Measurements from ENCODE around the gene MGAT5B. TPM values are rescaled to one million over a fixed set of nuclear protein-coding genes. Genes with fewer than 3 reads are reported as not detected.

Gene MGAT5B
- total RNA-seq, 4 donors from 2014 or later, result 0.19 to 0.47 TPM; not detected in 2

GRCh38 chr17:76929601-76930000, 61.4 kb downstream of the MGAT5B start:
- 62 to 74% methylated on average over 2 of the region's 2 CpGs for WGBS, 2 donors
- DNase-seq (ENCODE audit: low spot score in 2 of 2), result no peak
- no peak for TF ChIP-seq POLR2A (IDR thresholded peaks at IDR 0.05)
- TF ChIP-seq CTCF (IDR thresholded peaks at IDR 0.05), result no peak
- no peak overlapping the region for H3K4me3 ChIP-seq (ENCODE audit: low read depth, poor library complexity, severe bottlenecking)
- intact Hi-C loops (cut with DNase I; ENCODE audit: low total_unique reads), result no loop called here

GRCh38 chr17:76930107-76930506, 61.9 kb downstream of the MGAT5B start:
- WGBS, 2 donors, result 56 to 57% methylated on average over 6 of the region's 6 CpGs
- no peak overlapping the region for H3K4me3 ChIP-seq (ENCODE audit: low read depth, poor library complexity, severe bottlenecking)
- no peak for DNase-seq (ENCODE audit: low spot score in 2 of 2)
- intact Hi-C loops (cut with DNase I; ENCODE audit: low total_unique reads), result no loop called here
- TF ChIP-seq CTCF (IDR thresholded peaks at IDR 0.05), result no peak
- TF ChIP-seq POLR2A (IDR thresholded peaks at IDR 0.05), result no peak

- no peak for TF ChIP-seq CTCF (IDR thresholded peaks at IDR 0.05)
- no peak for TF ChIP-seq POLR2A (IDR thresholded peaks at IDR 0.05)
- intact Hi-C loops (cut with DNase I; ENCODE audit: low total_unique reads), result no loop called here
- no peak overlapping the region for H3K4me3 ChIP-seq (ENCODE audit: low read depth, poor library complexity, severe bottlenecking)
- DNase-seq (ENCODE audit: low spot score in 2 of 2), result no peak
- 87 to 88% methylated on average over 36 of the region's 36 CpGs for WGBS, 2 donors
These were observed 64.5 kb downstream of the MGAT5B start for GRCh38 chr17:76932402-76933333.

GRCh38 chr17:76934561-76935320, 66.5 kb downstream of the MGAT5B start:
- DNase-seq (ENCODE audit: low spot score in 2 of 2), result no peak
- intact Hi-C loops (cut with DNase I; ENCODE audit: low total_unique reads), result no loop called here
- WGBS, 2 donors, result 48 to 53% methylated on average over 12 of the region's 12 CpGs
- no peak overlapping the region for H3K4me3 ChIP-seq (ENCODE audit: low read depth, poor library complexity, severe bottlenecking)
- TF ChIP-seq CTCF (IDR thresholded peaks at IDR 0.05) (no peak), POLR2A (IDR thresholded peaks at IDR 0.05) (no peak)

GRCh38 chr17:76935331-76935730, 67.1 kb downstream of the MGAT5B start:
- intact Hi-C loops (cut with DNase I; ENCODE audit: low total_unique reads), result no loop called here
- WGBS, 2 donors, result 77% methylated on average over 3 of the region's 3 CpGs
- no peak overlapping the region for H3K4me3 ChIP-seq (ENCODE audit: low read depth, poor library complexity, severe bottlenecking)
- no peak for DNase-seq (ENCODE audit: low spot score in 2 of 2)
- TF ChIP-seq POLR2A (IDR thresholded peaks at IDR 0.05), result no peak
- TF ChIP-seq CTCF (IDR thresholded peaks at IDR 0.05), result no peak

Measured in lower leg skin (tissue), 4 donors.